ENCODE data around the gene PTPRN2.
"Not testable (repeated sequence)": the region's sequence is repeated elsewhere in the genome, so short reads cannot be mapped to it uniquely, and the experiment has no call there.

The PTPRN2 gene

GRCh38 chr7:158039270-158039669 lies 548.4 kb downstream of the PTPRN2 start:
- no peak for TF ChIP-seq ZFX (IDR thresholded peaks at IDR 0.05; ENCODE audit: borderline replicate concordance)
- no peak for TF ChIP-seq CTCF (IDR thresholded peaks at IDR 0.05)
- no peak overlapping the region for H3K27ac ChIP-seq

GRCh38 chr7:158037211-158037610 lies 550.4 kb downstream of the PTPRN2 start:
- no peak for TF ChIP-seq CTCF (IDR thresholded peaks at IDR 0.05)
- no peak for TF ChIP-seq ZFX (IDR thresholded peaks at IDR 0.05; ENCODE audit: borderline replicate concordance)
- no peak overlapping the region for H3K27ac ChIP-seq

GRCh38 chr7:158035343-158035742 lies 552.3 kb downstream of the PTPRN2 start:
- no peak for TF ChIP-seq ZFX (IDR thresholded peaks at IDR 0.05; ENCODE audit: borderline replicate concordance)
- TF ChIP-seq CTCF (IDR thresholded peaks at IDR 0.05) = no peak
- H3K27ac ChIP-seq = no peak overlapping the region

- H3K27ac ChIP-seq = no peak overlapping the region
- TF ChIP-seq CTCF (IDR thresholded peaks at IDR 0.05) = no peak
- no peak for TF ChIP-seq ZFX (IDR thresholded peaks at IDR 0.05; ENCODE audit: borderline replicate concordance)
Observed at GRCh38 chr7:158034571-158034970, 553.1 kb downstream of the PTPRN2 start.

GRCh38 chr7:158033925-158034324 lies 553.7 kb downstream of the PTPRN2 start:
- not testable (repeated sequence) for H3K27ac ChIP-seq

- H3K27ac ChIP-seq = no peak overlapping the region
- TF ChIP-seq ZFX (IDR thresholded peaks at IDR 0.05; ENCODE audit: borderline replicate concordance) = no peak
- no peak for TF ChIP-seq CTCF (IDR thresholded peaks at IDR 0.05)
Observed at GRCh38 chr7:158033196-158033595, 554.4 kb downstream of the PTPRN2 start.

- no peak for TF ChIP-seq ZFX (IDR thresholded peaks at IDR 0.05; ENCODE audit: borderline replicate concordance)
- TF ChIP-seq CTCF (IDR thresholded peaks at IDR 0.05) = no peak
Observed at GRCh38 chr7:158032561-158033115, 555.0 kb downstream of the PTPRN2 start.

GRCh38 chr7:158031867-158032308 lies 555.7 kb downstream of the PTPRN2 start:
- no peak for TF ChIP-seq CTCF (IDR thresholded peaks at IDR 0.05)
- TF ChIP-seq ZFX (IDR thresholded peaks at IDR 0.05; ENCODE audit: borderline replicate concordance) = no peak
- H3K27ac ChIP-seq = no peak overlapping the region

More at GRCh38 chr7:158032561-158033115, 555.0 kb downstream of the PTPRN2 start:
- no peak overlapping the region for H3K27ac ChIP-seq
